Measurements from ENCODE around the gene GRIN3B. TPM values are rescaled to one million over a fixed set of nuclear protein-coding genes. Genes with fewer than 3 reads are reported as not detected.

GRIN3B gene
- total RNA-seq, 1 experiment from 2014 or later, result not detected

DNA sequence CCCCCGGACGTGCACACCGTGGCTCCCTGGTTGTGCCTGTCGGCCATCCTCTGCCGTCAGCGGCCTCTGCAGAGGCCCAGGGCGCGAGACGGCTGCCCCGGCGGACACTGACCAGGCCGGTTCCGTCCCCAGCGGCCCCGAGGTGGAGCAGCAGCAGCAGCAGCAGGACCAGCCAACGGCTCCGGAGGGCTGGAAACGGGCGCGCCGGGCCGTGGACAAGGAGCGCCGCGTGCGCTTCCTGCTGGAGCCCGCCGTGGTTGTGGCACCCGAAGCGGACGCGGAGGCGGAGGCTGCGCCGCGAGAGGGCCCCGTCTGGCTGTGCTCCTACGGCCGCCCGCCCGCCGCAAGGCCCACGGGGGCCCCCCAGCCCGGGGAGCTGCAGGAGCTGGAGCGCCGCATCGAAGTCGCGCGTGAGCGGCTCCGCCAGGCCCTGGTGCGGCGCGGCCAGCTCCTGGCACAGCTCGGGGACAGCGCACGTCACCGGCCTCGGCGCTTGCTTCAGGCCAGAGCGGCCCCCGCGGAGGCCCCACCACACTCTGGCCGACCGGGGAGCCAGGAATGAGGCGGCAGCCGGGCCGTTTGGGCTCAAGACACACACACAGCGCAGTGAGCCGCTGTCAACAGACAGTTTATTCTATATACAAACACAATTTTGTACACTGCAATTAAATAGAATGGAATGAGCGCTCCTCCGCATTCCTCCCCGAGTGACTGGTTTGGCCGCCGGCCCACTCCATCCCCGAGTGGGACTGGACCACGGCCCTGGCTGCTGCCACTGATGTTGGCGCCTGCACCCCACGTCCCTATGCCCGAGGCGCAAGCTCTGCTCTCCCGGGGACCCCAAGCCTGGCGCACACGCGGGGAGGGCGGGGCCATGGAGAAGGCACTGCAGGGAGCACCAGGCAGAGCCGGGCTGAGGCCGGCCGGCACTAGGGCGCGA lies 9.1 kb downstream of the GRIN3B start:
- DNase-seq, result no peak
- no peak overlapping the region for H3K4me3 ChIP-seq
- H3K36me3 ChIP-seq, result no peaks in the 10 kb centered on the region
- H3K9me3 ChIP-seq, result no peaks in the 10 kb centered on the region
- no peaks in the 10 kb centered on the region for H3K27me3 ChIP-seq

DNA sequence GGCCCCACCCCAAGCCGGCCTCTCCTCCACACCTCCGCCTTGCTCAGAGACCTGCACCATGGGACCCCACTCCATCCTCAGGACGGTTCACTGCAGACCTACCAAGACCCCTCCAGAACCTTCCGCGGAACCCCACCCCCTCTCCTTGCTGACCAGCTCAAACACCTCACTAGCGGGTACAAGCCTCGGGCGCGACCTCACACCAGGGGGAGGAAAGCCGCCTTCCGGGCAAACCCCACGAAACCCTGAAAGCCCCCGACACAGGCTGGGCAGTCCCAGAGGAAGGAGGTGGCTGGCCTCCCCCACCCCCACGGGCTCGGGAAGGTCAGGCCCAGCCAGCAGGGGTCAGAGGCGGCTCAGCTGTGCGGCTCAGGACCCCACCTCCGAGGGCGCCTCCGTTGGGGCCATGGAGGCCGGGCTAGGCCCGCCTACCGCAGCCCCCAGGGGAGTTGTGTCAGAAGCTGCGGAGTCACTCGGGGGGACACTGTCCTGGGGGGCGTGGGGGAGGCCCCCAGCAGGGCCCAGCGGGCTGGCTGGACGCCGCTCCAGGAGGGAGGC lies 9.8 kb downstream of the GRIN3B start:
- DNase-seq, result no peak
- no peaks in the 10 kb centered on the region for H3K9me3 ChIP-seq
- H3K27me3 ChIP-seq, result no peaks in the 10 kb centered on the region
- no peak overlapping the region for H3K4me3 ChIP-seq
- H3K36me3 ChIP-seq, result no peaks in the 10 kb centered on the region; the same call in 1 of the 2 replicates

DNA sequence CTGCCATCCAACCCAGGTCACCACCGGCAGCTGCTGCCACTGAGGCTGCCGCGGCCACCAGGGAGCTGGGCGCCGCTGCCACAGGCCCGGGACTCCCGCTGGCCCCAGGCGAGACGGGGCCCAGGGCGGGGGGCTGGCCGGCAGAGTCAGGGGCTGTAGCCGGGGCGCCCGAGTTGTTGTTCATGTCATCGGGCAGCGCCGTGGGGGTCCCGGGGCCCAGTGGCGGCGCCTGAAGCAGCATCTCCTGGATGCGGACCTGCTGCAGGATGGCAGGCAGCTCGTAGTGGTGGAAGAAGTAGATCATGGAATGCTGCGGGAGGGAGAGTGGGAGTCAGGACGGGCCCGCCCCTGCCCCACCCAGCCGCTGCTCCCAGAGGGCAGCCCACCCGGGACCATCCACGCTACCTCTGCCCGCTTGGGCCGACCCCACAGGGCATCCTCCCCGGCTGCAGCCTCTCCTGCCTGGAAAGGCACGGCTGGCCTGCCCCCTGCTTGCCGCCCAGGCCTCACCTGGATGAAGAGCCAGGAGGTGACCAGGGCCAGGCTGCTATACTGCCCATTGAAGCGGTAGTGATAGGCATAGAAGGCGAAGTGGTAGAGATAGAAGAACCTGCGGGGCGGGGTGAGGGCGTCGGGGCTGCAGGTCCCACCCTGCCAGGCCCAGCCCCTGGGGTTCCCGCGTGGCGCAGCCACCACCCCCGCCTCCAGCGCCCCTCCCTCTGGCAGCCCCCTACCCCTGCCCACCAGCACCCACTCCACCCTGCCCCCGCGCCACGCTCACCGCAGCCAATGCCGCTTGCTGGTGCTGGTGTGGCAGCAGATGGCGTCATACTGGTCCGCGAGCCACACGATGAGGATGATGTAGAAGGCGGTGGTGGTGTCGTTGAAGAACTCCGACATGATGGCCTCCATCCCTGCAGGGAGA lies 10.6 kb downstream of the GRIN3B start:
- no peaks in the 10 kb centered on the region for H3K9me3 ChIP-seq
- no peak overlapping the region for H3K4me3 ChIP-seq
- H3K36me3 ChIP-seq, result no peaks in the 10 kb centered on the region; the same call in 1 of the 2 replicates
- no peak for DNase-seq
- H3K27me3 ChIP-seq, result no peaks in the 10 kb centered on the region

DNA sequence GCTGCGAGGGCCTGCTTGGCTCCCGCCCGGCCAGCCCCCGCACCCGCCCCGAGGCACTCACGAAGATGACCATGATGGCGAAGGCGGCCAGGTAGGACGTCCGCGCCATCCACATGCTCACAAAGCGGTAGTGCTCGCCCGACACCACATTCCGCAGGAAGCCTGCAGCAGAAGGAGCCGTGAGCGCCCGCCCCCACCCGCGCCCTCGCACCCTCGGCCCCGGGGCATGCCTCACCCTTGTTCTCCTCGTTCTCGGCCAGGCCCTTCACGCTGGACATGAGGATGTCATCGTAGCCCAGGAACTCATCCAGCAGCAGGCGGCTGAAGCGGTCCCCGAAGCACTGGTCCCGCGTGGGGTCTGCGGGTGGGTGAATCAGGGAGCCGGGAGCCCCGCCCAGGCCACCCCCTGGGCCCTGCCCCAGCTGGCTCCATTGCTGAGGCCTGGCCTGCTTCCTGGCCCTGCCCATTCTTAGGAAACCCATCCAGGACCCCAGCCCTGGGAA lies 11.7 kb downstream of the GRIN3B start:
- Histone ChIP-seq H3K27me3 (no peaks in the 10 kb centered on the region), H3K36me3 (no peaks in the 10 kb centered on the region; the same call in 1 of the 2 replicates), H3K4me3 (no peak overlapping the region), H3K9me3 (no peaks in the 10 kb centered on the region)
- DNase-seq, result no peak

DNA sequence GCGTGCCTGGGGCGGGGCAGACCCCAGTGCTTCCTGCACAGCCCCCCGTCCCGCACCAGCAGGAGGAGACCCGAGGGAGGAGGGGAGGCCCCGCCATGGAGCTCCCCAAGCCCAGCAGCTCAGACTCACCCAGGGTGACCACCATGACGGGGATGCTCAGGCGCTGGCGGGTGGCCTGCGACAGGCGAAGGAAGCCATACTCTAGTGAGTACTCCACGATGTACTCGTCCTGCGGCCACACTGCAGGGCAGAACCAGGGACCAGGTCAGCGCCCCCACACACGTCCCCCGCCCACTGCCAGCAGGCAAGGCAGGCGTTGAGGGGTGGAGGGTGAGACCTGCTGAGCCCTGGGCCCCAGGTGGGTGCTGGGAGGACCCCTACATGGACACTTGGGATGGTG lies 12.1 kb downstream of the GRIN3B start:
- no peaks in the 10 kb centered on the region for H3K27me3 ChIP-seq
- H3K4me3 ChIP-seq, result no peak overlapping the region
- H3K36me3 ChIP-seq, result no peaks in the 10 kb centered on the region; the same call in 1 of the 2 replicates
- H3K9me3 ChIP-seq, result no peaks in the 10 kb centered on the region
- no peak for DNase-seq

DNA sequence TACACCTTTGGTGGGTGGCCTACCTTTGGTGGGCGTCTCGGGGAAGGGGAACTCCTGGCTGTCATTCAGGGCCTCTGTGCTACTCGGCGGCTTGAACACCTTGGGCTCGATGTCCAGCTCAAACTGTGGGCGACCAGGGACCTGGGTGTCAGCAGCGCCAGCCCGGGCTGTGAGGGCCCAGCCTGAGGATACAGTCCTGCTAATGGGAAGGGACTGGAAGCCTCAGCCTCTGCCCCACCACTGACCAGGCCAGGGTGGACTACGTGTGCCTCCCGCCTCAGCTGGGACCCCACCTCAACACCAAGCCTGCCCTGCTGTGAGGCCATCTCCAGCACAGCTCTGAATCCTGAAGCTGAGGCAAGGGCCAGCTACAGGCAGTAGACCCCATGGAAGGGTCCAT lies 13.0 kb downstream of the GRIN3B start:
- DNase-seq, result no peak
- H3K36me3 ChIP-seq, result no peaks in the 10 kb centered on the region; the same call in 1 of the 2 replicates
- H3K27me3 ChIP-seq, result no peaks in the 10 kb centered on the region
- H3K4me3 ChIP-seq, result no peak overlapping the region
- no peaks in the 10 kb centered on the region for H3K9me3 ChIP-seq

DNA sequence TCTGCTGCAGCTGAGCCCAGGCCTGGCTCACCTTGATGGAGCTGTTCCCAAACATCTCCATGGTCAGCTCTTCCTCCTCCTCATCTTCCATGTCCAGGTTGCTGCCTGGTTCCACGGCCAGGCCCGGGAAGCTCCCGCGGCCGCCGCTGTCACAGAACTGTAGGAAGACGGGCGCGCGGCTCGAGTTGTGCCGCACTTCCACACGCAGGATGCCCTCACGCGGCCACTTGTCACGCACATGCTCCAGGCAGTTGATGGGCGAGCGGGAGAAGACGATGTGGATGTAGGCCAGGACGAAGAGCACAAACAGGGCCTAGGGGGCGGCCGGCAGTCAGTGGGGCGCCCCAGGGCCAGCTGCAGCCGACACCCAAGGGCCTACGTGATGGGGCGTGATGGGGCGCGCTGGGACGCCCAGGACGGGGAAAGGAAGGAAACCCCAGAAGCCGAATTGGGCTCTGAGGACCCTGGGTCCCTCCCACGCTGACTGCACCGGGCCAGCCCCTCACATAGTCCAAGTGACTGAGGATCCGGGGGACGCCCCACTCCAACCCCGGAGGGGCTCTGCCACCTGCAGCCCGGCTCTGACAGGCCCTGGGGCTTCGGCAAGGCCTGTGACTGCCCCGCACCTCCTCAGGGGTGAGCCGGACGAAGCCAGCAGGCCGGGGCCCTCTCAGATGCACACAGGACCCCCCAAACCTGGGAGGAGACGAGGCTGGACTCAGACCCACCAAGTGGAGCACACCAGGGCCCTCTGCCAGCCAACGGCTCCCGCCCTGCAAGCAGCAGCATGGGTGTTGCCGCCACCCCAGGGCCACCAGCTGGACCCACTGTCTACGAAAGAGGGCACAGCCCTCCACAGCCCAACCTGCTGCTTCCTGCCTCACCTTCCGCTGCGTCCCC lies 14.2 kb downstream of the GRIN3B start:
- no peak overlapping the region for H3K4me3 ChIP-seq
- H3K36me3 ChIP-seq, result peaks cover 6% of the 10 kb centered on the region; the same call in 1 of the 2 replicates
- no peak for DNase-seq
- no peaks in the 10 kb centered on the region for H3K9me3 ChIP-seq
- H3K27me3 ChIP-seq, result no peaks in the 10 kb centered on the region

DNA sequence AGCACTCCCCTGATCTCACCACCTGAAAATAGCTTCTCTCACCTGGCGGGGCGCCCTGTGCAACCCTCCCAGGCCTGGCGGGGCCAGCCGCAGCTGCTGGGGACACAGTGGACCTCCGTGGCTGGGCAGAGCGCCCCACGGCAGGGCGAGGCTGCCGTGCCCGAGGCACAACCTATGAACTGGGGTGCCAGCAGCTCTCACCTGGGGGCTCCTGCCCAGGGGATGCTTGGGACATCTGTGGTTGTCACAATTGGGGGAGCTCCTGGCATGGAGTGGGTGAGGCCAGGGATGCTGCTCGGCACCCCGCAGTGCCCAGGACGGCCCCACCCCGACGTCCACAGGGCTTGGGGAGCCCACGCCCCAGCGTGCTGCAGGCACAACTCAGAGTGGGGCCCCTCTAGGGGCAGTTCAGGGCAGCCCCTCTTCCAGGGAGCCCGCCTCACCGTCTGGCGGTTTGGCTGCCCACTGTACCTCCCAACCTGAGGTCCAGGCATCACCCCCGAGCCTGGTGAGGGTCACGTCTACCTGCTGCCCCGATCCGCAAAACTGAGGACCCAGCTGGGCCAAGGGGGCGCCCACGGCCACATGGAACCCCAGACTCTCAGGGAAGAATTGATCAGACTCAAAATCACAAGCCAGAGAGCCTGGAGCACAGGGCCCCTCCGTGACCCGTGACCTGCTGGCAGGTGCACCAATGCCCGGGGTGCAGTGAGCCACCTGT lies 15.0 kb downstream of the GRIN3B start:
- H3K4me3 ChIP-seq, result no peak overlapping the region
- DNase-seq, result no peak
- peaks cover 9% of the 10 kb centered on the region; the same call in 1 of the 2 replicates for H3K36me3 ChIP-seq
- H3K9me3 ChIP-seq, result no peaks in the 10 kb centered on the region
- no peaks in the 10 kb centered on the region for H3K27me3 ChIP-seq

DNA sequence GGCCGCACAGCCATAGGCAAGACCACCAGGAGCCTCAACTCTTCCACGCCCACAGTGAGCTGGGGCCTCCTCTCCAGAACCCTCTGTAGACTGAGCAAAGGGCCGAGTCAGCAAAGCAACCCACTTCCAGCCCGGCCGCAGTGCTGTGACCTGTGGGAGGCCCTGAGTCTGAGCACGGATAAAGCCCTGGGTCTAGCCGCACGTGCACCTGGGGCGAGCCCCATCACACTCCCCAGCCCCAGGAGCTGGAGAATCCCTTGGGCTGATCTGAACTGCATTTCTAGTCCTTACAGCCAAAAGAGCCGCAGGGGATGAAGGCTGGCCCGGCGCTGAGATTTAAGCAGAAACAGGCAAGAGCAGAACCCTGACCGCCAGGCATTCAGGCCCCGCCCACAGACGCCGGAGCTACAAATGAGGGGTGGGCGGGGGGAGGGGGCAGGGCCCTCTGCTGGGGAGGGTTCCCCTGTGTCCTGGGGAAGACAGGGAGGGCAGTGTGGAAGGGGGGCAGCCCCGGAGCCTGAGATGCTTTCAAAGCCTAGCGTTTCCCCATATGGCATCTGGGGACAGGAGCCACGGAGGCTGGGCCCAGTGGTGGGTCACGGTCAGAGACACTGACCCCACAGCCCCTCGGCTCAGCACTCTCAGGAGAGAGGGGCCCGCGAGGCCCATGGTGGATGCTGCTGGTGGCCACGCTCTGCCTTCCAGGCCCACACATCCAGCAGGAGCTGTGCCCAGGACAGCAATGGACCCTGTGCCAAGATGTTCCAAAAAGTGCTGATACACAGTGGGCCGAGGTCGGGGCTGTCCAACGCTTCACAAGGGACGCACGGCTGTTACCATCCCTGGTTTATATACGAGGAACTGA lies 15.8 kb downstream of the GRIN3B start:
- Histone ChIP-seq H3K4me3 (no peak overlapping the region), H3K27me3 (no peaks in the 10 kb centered on the region), H3K36me3 (peaks cover 9% of the 10 kb centered on the region; the same call in 1 of the 2 replicates), H3K9me3 (no peaks in the 10 kb centered on the region)
- DNase-seq, result no peak

DNA sequence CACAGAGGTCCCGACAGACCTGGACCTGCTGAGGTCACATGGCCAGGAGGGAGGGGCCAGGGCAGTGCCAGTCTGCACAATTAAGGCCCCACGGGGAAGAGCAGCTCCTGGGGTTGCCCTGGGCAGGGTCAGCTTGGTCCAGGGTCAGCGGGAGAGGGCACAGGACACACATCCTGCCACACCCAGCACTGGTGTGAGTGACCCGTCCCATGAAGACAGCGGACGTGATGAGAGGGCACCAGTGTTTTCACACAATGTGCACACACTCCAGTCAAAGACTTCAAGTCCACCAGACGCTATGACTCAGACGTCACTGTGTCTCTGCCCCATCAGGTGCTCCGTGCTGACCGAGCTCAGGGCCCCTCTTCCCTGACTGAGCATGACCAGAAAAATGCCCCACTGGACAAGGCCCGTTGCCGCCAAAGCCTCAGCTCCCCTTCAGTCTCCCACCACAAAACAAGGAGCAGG lies 16.5 kb downstream of the GRIN3B start:
- no peak overlapping the region for H3K4me3 ChIP-seq
- peaks cover 9% of the 10 kb centered on the region; the same call in 1 of the 2 replicates for H3K36me3 ChIP-seq
- H3K9me3 ChIP-seq, result no peaks in the 10 kb centered on the region
- no peaks in the 10 kb centered on the region for H3K27me3 ChIP-seq
- no peak for DNase-seq

DNA sequence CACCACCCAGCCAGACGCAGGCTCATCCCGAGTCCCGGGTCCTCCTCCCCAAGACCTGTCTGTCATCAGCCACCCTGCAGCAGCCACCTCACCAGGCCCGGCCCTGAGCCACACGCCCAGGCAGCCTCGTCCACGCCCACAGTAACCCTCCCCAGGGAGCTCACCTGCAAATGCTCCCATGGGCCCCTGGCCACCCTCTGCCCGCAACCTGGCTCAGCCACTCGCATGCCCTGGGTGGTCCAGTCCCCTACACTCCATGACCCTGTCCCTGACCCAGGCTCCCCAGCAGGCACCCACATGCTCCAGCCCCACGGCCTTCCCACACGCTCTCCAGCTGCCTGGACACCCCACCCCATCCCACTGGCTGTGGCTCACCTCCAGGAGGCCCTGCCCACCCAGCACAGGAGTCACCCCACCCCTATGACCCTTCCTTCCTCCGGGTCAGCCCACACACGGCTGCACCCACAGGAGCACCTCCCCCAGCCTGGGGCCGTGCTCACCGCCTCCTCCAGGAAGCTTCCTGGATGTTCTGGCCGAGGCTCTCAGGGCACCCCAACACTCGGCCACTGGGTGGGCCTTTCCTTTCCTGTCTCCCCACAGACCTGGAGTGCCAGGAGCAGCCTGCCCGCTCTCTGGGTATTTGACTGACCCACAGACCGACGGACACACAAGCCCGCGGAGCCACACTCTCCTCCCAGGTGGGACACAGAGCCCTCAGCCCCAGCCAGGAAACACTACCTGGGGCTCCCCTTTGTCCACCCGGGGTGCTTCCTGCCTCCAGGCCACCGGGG lies 17.1 kb downstream of the GRIN3B start:
- peaks cover 9% of the 10 kb centered on the region; the same call in 1 of the 2 replicates for H3K36me3 ChIP-seq
- no peak overlapping the region for H3K4me3 ChIP-seq
- no peaks in the 10 kb centered on the region for H3K27me3 ChIP-seq
- no peaks in the 10 kb centered on the region for H3K9me3 ChIP-seq
- no peak for DNase-seq

DNA sequence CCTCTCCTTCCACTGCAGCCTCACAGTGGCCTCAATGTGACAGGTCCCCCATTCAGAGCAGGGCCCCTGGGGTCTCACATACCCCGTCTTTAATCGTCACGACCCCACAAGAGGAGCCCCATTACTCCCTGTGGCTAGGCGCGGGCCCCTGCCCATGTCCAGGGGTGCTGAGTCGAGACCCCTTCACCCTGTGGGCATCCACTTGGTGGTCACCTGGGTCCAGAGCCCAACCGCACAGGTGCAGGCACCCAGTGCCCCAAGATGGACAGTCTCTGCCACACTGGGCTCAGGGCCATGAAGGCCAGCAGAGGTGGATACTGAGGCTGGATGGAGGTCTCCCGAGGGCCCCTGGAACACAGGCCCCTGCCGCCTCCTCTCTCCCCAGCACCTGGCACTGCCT lies 17.7 kb downstream of the GRIN3B start:
- Histone ChIP-seq H3K9me3 (no peaks in the 10 kb centered on the region), H3K4me3 (no peak overlapping the region), H3K27me3 (no peaks in the 10 kb centered on the region), H3K36me3 (peaks cover 9% of the 10 kb centered on the region; the same call in 1 of the 2 replicates)
- no peak for DNase-seq

DNA sequence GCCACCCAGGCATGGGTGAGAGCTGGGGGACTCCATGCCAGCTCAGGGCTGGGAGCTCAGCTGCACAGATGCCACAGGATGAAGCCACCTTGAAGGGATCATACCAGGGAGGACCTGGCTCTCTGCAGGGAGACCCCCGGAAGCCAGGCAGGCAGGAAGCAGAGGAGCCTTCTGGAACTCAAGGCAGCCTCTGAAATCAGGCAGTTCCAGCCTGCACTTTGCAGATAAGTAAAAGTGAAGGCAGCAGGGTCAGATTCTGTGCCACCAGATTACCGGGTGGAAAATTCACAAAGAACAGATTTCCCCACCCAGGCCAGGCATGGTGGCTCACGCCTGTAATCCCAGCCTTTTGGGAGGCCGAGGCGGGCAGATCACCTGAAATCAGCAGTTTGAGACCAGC lies 18.2 kb downstream of the GRIN3B start:
- no peaks in the 10 kb centered on the region for H3K27me3 ChIP-seq

More for the DNA sequence above, 18.2 kb downstream of the GRIN3B start:
- no peak overlapping the region for H3K4me3 ChIP-seq
- DNase-seq, result no peak
- peaks cover 9% of the 10 kb centered on the region; the same call in 1 of the 2 replicates for H3K36me3 ChIP-seq
- H3K9me3 ChIP-seq, result no peaks in the 10 kb centered on the region

Data from MG63 (cell line).